ENCODE data around the gene CALML6.

CALML6 gene

DNA sequence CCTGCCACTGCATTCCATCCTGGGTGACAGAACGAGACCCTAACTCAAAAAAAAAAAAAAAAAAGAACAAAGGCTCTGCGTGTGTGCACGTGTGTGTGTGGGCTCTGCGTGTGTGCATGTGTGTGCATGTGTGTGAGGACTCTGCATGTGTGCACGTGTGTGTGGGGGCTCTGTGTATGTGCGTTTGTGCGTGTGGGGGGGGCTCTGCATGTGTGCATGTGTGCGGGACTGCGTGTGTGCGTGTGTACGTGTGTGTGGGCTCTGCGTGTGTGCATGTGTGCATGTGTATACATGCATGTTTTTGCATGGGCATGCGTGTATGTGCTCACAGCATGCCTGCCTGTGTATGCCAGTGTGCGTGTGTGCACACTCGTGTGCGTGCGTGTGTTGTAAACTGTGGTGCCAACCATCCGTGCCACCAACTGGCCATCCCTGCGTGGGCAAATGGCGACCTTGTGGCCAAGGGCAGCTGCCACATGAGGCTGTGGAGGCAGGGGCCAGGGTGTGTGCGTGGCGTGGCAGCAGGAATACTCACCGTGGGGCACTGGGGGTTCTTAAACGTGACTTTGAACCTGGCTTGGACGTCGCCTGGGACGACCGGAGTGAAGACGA, 30.8 kb downstream of the CALML6 start:
- DNase-seq = no peak

- no peak for DNase-seq
These were observed 31.5 kb downstream of the CALML6 start for GRCh38 chr1:1946540-1946939.

- no peak for DNase-seq
These were observed 32.4 kb downstream of the CALML6 start for GRCh38 chr1:1947493-1947892.

DNA sequence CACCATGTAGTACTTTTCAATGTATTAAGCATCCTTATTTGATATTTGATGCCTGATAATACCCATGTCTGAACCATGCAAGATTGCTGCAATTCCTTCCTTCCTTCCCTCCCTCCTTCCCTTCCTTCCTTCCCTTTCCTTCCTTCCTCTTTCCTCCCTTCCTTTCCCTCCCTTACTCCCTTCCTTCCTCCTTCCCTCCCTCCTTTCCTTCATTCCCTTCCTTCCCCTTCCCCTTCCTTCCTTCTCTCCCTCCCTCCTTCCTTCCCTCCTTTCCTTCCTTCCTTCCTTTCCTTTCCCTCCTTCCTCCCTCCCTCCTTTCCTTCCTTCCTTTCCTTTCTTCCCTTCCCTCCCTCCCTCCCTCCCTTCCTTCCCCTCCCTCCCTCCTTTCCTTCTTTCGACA, 33.7 kb downstream of the CALML6 start:
- no peak for DNase-seq

GRCh38 chr1:1950940-1951339, 35.9 kb downstream of the CALML6 start:
- no peak for DNase-seq

DNA sequence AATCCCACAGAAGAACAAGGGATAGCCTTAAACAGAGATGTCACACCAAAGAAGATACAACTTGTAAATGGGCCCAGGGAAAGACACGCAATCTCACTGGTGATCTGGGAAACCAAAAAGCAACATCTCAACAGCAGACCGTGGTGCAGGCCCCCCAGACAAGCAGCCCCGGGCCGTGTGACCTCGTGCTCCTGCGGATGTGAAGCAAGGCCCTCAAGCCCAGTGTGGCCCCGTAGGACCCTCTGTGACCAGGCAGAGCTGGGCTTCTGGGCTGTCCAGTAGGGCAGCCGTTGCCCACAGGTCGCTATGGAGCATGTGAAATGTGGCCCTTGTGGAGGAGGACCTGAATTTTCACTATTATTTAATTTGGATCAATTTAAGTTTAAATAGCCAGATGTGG, 39.0 kb downstream of the CALML6 start:
- DNase-seq = no peak

DNA sequence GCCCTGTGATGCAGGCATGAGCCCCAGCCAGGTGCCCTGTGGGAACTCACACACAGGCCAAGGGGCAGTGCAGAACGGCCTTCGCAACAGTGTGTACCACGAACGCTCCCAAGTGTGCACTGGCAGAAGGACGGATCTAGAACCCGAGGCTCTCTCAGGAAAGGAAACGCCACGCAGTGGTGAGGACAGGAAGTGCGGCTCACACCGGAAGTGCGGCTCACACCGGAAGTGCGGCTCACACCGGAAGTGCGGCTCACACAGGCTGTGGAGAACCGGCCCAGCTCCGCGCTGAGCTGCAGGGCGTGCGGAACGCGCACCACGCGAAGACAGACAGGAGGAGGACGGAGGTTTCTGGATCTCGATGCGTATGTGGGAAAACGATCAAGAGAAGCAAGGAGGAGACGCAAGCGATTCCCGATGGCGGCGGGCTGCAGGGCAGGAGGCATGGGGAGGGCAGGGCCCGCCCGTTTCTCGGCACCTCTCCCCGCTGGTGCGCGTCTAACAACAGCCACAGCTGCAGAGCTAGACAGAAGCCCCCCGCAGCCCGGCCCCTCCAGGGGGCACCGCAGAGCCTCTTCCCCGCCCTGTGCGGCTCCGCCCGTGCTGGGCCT, 39.9 kb downstream of the CALML6 start:
- DNase-seq = no peak

DNA sequence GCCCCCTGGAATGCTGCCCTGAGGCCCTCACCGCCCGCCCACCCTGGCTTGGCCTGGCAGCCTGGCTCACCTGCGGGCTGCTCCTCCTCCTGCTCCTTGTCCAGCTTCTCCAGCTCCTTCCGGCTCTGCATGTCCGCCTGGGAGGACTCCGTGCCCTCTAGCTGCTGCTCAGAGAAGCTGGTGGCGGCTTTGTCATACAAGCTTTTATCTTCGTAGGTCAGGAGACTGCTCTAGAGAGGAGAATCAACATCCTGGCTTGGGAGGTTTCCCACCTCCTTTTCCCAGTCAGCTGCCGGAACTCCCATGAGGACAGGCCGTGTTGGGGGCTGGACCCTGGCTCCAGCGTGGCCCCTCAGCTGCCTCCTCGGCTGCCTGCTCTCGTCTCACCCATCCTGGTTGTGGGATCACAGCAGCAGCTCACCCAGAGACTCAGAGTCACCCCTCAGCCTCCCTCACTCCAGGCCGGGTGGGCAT, 40.6 kb downstream of the CALML6 start:
- no peak for DNase-seq

GRCh38 chr1:1956101-1956500, 41.0 kb downstream of the CALML6 start:
- DNase-seq = no peak

GRCh38 chr1:1956586-1957532, 41.8 kb downstream of the CALML6 start:
- no peak for DNase-seq

- DNase-seq = no peak
These were observed 42.5 kb downstream of the CALML6 start for GRCh38 chr1:1957533-1957961.

GRCh38 chr1:1958071-1958541, 43.0 kb downstream of the CALML6 start:
- no peak for DNase-seq

- no peak for DNase-seq
These were observed 44.4 kb downstream of the CALML6 start for GRCh38 chr1:1959459-1959839.

DNA sequence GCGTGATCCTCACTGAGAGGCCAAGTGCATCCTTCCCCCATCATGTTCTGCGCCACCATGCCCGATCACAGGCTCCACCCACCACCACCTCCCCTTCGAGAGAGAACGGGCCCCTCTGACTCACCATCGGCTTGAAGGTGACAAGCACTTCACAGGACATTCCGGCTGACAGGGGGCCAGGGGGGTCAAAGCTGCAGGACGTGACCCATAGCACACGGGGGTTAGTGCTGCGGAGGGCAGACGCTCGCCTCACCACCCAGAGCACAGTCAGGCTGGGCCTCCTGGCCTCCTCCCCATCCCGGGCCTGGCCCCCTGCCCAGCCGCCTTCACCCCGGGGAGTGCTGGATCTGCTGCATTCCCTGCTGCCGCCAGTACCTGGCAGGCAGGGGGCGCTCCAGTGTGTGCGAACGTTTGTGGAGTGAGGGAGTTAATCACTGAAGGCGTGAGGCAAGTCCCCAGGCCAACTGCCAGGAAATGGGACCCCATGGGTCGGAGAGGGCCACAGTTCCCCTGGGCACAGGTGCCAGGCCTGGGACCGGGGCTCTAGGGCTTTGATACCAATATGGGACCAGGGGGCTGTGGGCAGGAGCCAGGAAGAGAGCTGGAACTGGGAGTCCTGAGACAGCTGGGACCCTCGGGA, 44.9 kb downstream of the CALML6 start:
- peak; percentile 56 to 69 for DNase-seq

DNA sequence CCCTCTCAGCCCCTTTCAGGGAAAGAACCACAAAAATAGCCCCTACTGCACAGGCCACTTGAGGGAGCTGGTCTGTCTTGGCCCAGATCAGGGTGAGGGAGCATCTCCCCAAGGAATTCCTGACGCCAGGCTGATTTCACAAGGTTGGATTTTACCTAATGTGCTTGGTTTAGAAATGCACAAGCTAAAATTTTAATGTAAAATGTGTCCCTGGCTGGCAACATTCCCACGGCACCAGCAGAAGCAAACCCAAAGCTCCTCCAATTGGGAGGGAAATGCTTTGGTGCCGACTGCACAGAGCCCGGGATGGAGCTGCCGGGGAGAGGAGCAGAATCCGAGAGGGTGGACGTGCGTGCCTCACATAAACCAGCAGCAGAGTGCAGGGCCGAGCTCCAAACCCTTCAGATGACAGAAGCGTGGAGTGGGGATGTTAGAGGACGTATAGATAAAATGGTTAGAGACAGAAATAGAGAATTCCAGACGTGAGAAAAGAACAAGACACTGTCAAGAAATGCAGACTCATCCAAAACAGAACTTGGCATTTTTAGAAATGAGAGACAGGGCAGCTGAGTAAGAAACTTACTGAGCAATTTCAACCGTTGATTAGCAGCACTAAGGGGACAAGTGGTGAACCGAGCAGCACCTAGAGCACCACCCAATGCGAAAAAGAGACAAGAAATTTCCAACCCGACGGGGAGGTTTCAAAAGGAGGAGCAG, 45.6 kb downstream of the CALML6 start:
- DNase-seq = no peak

DNA sequence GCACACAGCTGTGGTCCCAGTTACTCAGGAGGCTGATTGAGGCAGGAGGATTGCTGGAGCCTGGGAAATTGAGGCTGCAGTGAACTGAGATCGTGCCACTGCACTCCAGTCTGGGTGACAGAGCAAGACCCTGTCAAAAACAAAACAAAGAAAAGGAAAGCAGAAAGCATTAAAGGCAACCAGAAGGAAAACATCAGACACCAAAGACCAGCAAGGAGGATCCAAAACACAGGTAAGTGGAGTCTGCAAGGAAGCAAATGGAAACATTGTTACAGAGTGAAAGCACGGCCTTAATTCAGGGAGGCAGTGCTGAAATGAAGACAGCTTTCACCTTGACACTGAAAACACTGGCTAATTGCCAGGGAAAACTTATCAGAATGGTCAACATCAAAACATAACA, 47.7 kb downstream of the CALML6 start:
- no peak for DNase-seq

- no peak for DNase-seq
These were observed 48.5 kb downstream of the CALML6 start for GRCh38 chr1:1963570-1963969.

- DNase-seq = no peak
These were observed 49.8 kb downstream of the CALML6 start for GRCh38 chr1:1964811-1965210.

GRCh38 chr1:1965546-1965945, 50.5 kb downstream of the CALML6 start:
- no peak for DNase-seq

- no peak for DNase-seq
These were observed 51.1 kb downstream of the CALML6 start for GRCh38 chr1:1966071-1966740.
